IPS DF 6.9 (cell line): ENCODE data around the gene CLEC5A.

ENCODE experiments used
- DNase-seq: peaks from one replicate; pipeline ENCODE4 v3.0.0-alpha.2; 2013; ENCODE audit warnings: low read depth, low spot score
- H3K27ac ChIP-seq: one replicate; pipeline ENCODE4 v1.5.1; 2013; ENCODE audit warnings: low read length, control low read depth
- H3K27me3 ChIP-seq: 2 replicates; pipeline ENCODE4 v1.6.1; 2013; ENCODE audit warnings: mild to moderate bottlenecking, low read length; ENCODE audit not compliant: control insufficient read depth, insufficient read depth
- H3K36me3 ChIP-seq: 2 replicates; pipeline ENCODE4 v1.6.1; 2013; ENCODE audit warnings: low read length; ENCODE audit not compliant: control insufficient read depth, insufficient read depth
- H3K4me1 ChIP-seq: 2 replicates; pipeline ENCODE4 v1.6.1; 2013; ENCODE audit warnings: low read length; ENCODE audit not compliant: control insufficient read depth, insufficient read depth
- H3K4me3 ChIP-seq: 2 replicates; pipeline ENCODE4 v1.5.1; 2013; ENCODE audit warnings: mild to moderate bottlenecking, low read length
- H3K9me3 ChIP-seq: 2 replicates; pipeline ENCODE4 v1.6.1; 2013; ENCODE audit warnings: low read length, inconsistent platforms; ENCODE audit not compliant: control insufficient read depth, insufficient read depth
- WGBS: extraction: QIAGEN DNeasy Blood & Tissue Kit; methylation state at CpG from one replicate; pipeline ENCODE4 v1.1.7; 2013; ENCODE audit warnings: mixed read lengths, missing lambda C conversion rate; ENCODE audit not compliant: insufficient read length, insufficient coverage; 5-methylcytosine and 5-hydroxymethylcytosine counted together

Gene CLEC5A

GRCh38 chr7:141976524-141977245, 29.9 kb upstream of the CLEC5A start:
- Histone ChIP-seq H3K27me3 (no peaks in the 10 kb centered on the region), H3K4me3 (no peak overlapping the region), H3K4me1 (no peaks in the 10 kb centered on the region), H3K27ac (no peak overlapping the region), H3K36me3 (no peaks in the 10 kb centered on the region), H3K9me3 (no peaks in the 10 kb centered on the region)
- WGBS = no CpG with 5 or more reads among the region's 11 CpGs
- no peak for DNase-seq

- Histone ChIP-seq H3K9me3 (no peaks in the 10 kb centered on the region), H3K36me3 (no peaks in the 10 kb centered on the region), H3K27me3 (no peaks in the 10 kb centered on the region), H3K4me1 (no peaks in the 10 kb centered on the region), H3K27ac (no peak overlapping the region), H3K4me3 (no peak overlapping the region)
- WGBS = no CpG with 5 or more reads among the region's 21 CpGs
- DNase-seq = peak; percentile 68
Measured at GRCh38 chr7:141975806-141976523, 29.2 kb upstream of the CLEC5A start.

DNA sequence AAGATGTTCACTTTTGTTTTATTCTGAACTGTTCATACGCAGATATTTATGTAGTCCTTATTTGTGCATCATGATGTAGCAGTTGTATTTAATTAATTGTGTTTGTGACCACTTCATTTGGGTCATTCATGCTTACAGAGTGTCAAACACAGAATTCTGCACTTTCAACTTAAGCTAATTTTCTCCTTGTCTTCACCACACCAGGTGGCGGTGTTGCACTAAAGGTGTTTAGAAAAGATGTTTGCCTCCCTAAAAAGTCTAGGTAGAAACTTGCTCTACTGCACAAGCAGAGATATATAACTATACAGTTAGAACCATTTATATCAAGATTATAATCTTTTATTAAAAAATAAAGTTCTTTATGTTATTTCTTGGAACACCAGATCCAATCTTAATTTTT, 28.1 kb upstream of the CLEC5A start:
- Histone ChIP-seq H3K9me3 (no peaks in the 10 kb centered on the region), H3K36me3 (no peaks in the 10 kb centered on the region), H3K4me1 (no peaks in the 10 kb centered on the region), H3K27me3 (no peaks in the 10 kb centered on the region), H3K4me3 (no peak overlapping the region), H3K27ac (no peak overlapping the region)
- WGBS = no CpG with 5 or more reads among the region's 2 CpGs
- no peak for DNase-seq

- H3K4me3 ChIP-seq = no peak within 1 kb of the TSS
- H3K9me3 ChIP-seq = no peaks in the 10 kb centered on the region
- H3K27me3 ChIP-seq = no peaks in the 10 kb centered on the region
- H3K36me3 ChIP-seq = no peaks in the 10 kb centered on the region
- WGBS = no CpG with 5 or more reads among the region's 7 CpGs
- DNase-seq = no peak
- H3K27ac ChIP-seq = no peak within 1 kb of the TSS
- no peaks in the 10 kb centered on the region for H3K4me1 ChIP-seq
Measured at GRCh38 chr7:141973673-141974072, 26.9 kb upstream of the CLEC5A start, which contains the start of gene TAS2R38. Gene TAS2R38, minus strand, starts transcription at chr7:141973773. Its CDS starts 84 bp downstream, at chr7:141973689.

DNA sequence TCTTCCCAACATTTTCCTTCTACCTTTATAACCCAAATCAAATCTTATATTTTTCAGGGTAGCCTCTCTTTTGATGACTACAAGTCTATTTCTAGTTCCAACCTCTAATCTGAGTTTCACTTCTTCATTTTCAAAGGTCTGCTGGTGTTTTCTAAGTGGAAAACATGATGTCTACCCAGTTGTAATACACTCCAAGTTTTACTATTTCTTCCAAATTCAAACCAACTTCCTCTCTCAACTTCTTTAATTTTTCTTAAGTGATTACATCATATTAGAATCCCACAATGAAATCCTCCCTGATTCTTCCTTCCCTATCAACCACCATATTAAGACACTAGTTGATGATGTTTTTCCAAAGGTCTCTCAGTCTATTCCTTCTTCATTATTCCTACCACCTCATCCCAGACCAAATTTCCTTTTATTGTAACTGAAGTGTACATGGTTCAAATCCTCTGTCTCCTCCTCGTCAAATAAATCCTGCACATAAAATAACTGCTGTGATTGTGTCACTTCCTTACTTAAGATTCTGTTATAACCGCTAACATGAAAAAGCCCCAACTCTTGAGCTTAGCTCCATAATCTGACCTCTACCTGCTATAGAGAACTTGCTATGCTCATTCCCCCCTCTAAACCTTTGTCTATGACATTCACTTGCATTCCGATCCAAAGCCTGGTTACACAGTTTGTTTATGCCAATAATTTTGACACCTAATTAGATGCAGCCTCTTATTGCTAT, 14.1 kb upstream of the CLEC5A start:
- no peaks in the 10 kb centered on the region for H3K27me3 ChIP-seq
- H3K4me3 ChIP-seq = no peak overlapping the region
- no peaks in the 10 kb centered on the region for H3K4me1 ChIP-seq
- DNase-seq = no peak
- WGBS = no CpG with 5 or more reads among the region's 3 CpGs
- H3K36me3 ChIP-seq = no peaks in the 10 kb centered on the region
- no peak overlapping the region for H3K27ac ChIP-seq
- H3K9me3 ChIP-seq = no peaks in the 10 kb centered on the region

- Histone ChIP-seq H3K36me3 (no peaks in the 10 kb centered on the region), H3K4me1 (0 out of 2 replicates have a peak, but pooled peaks cover 2% of the 10 kb centered on the region), H3K9me3 (no peaks in the 10 kb centered on the region), H3K27ac (no peak overlapping the region), H3K4me3 (no peak overlapping the region), H3K27me3 (no peaks in the 10 kb centered on the region)
- no peak for DNase-seq
- WGBS = no CpG with 5 or more reads among the region's 3 CpGs
Measured at GRCh38 chr7:141956084-141956483, 9.3 kb upstream of the CLEC5A start.

DNA sequence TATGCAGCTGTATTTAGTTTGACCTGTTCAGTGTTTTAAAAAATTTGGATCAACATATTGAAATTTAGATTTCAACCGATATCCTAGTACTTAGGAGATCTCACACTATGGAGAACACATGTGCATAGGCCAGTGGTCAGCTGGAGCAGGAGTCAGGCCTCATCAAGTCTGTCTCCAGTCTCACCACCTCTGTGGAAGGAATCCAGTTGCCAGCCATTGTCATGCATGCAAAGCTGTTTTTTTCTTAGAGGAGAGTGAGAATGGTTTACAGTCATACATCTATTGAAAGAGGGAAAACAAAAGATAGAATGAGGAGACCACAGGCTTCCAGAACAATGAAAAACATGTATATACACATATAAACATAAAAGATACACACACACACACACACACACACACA, 7.6 kb upstream of the CLEC5A start:
- no peak for DNase-seq
- H3K27ac ChIP-seq = no peak overlapping the region

GRCh38 chr7:141952461-141952860, 5.7 kb upstream of the CLEC5A start:
- DNase-seq = no peak
- no peak overlapping the region for H3K4me3 ChIP-seq
- H3K9me3 ChIP-seq = no peaks in the 10 kb centered on the region
- H3K4me1 ChIP-seq = 0 out of 2 replicates have a peak, but pooled peaks cover 2% of the 10 kb centered on the region
- H3K27ac ChIP-seq = no peak overlapping the region
- H3K36me3 ChIP-seq = no peaks in the 10 kb centered on the region
- H3K27me3 ChIP-seq = no peaks in the 10 kb centered on the region
- no CpG with 5 or more reads among the region's 1 CpG for WGBS

More for the DNA sequence above, 7.6 kb upstream of the CLEC5A start:
- WGBS = no CpG with 5 or more reads among the region's 1 CpG
- H3K36me3 ChIP-seq = no peaks in the 10 kb centered on the region
- H3K27me3 ChIP-seq = no peaks in the 10 kb centered on the region
- 0 out of 2 replicates have a peak, but pooled peaks cover 2% of the 10 kb centered on the region for H3K4me1 ChIP-seq
- H3K4me3 ChIP-seq = no peak overlapping the region
- H3K9me3 ChIP-seq = no peaks in the 10 kb centered on the region

DNA sequence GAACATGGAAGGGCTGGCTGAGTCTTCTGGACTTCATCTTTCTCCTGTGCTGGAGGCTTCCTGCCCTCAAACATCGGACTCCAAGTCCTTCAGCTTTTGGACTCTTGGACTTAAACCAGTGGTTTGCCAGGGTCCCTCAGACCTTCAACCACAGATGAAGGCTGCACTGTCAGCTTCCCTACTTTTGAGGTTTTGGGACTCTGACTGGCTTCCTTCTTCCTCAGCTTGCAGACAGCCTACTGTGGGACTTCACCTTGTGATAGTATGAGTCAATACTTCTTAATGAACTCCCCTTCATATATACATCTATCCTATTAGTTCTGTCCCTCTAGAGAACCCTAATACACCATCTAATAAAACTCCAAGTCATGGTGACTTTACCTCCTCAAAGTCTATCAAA, 4.0 kb upstream of the CLEC5A start:
- WGBS = no CpG with 5 or more reads among the region's 1 CpG
- no peaks in the 10 kb centered on the region for H3K9me3 ChIP-seq
- 0 out of 2 replicates have a peak, but pooled peaks cover 2% of the 10 kb centered on the region for H3K4me1 ChIP-seq
- H3K27ac ChIP-seq = no peak overlapping the region
- no peak overlapping the region for H3K4me3 ChIP-seq
- no peaks in the 10 kb centered on the region for H3K36me3 ChIP-seq
- no peak for DNase-seq
- no peaks in the 10 kb centered on the region for H3K27me3 ChIP-seq

GRCh38 chr7:141949911-141950310, 3.1 kb upstream of the CLEC5A start:
- no peak overlapping the region for H3K27ac ChIP-seq
- H3K36me3 ChIP-seq = no peaks in the 10 kb centered on the region
- no peak for DNase-seq
- no peaks in the 10 kb centered on the region for H3K27me3 ChIP-seq
- H3K9me3 ChIP-seq = no peaks in the 10 kb centered on the region
- H3K4me1 ChIP-seq = 0 out of 2 replicates have a peak, but pooled peaks cover 2% of the 10 kb centered on the region
- no peak overlapping the region for H3K4me3 ChIP-seq
- no CpG with 5 or more reads among the region's 3 CpGs for WGBS
